ENCODE measurements around the gene TRIM34. TPM values are rescaled to one million over a fixed set of nuclear protein-coding genes. Genes with fewer than 3 reads are reported as not detected.

The TRIM34 gene
- total RNA-seq, 1 donor, result 8.3 TPM

DNA sequence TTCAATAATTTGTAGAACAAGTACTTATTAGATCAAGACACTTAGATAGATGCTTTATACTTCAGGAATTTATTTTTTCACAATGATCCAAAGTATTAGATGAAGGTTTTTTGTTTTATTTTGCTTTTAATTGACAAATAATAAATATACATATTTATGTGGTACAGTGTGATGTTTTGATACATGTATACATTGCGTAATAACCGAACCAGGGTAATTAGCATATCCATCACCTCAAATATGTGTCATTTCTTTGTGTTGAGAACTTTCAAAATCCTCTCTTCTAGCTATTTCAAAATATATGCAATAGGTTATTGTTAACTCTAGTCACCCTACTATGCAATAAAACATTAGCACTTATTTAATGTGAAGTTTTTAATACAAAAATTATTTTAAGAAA lies 38.7 kb downstream of the TRIM34 start:
- no peak overlapping the region for H2AFZ ChIP-seq (ENCODE audit: low read length)
- no peak overlapping the region for H3K27ac ChIP-seq (ENCODE audit: low read depth, low read length)
- no peak for TF ChIP-seq CTCF (IDR thresholded peaks at IDR 0.05; ENCODE audit: extremely low read depth, low read depth, low read length)
- no peaks in the 10 kb centered on the region for H3K27me3 ChIP-seq (ENCODE audit: insufficient read depth, low read length)
- no peak overlapping the region for H3K4me3 ChIP-seq (ENCODE audit: insufficient read depth, low read length)
- H3K79me2 ChIP-seq (ENCODE audit: insufficient read depth, low read length), result no peaks in the 10 kb centered on the region
- no peak for DNase-seq (ENCODE audit: insufficient read length, low spot score, missing footprints)
- H3K4me2 ChIP-seq (ENCODE audit: insufficient read depth, low read length), result no peak overlapping the region
- no peaks in the 10 kb centered on the region for H4K20me1 ChIP-seq (ENCODE audit: insufficient read depth, low read length)
- peaks cover 44% of the 10 kb centered on the region for H3K36me3 ChIP-seq (ENCODE audit: insufficient read depth, low read length)
- no peaks in the 10 kb centered on the region for H3K9me3 ChIP-seq (ENCODE audit: low read depth, low read length)
- H3K4me1 ChIP-seq (ENCODE audit: insufficient read depth, low read length), result peaks cover 4% of the 10 kb centered on the region

DNA sequence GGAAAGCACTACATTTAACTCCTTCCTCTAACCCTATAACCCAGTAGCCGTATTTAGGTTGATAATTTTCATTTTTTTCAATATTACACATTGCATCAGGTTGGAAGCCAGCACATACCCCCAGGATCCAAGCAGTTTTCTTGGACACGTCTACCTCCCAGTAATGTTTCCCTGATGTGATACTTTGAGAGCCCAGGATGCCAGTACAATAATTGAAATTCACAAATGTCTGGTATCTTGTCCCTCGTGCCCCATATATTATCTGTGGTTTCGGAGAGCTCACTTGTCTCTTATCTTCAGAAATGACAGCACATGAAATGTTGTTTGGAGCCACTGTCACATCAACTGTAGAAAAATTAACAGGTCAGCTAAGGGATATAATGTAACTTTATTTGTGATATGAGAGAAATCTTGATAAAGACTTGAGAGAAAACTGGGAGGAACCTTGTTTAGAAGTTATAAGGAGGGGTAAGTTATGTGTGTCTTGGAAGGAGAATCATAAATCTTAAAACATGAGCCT lies 40.3 kb downstream of the TRIM34 start:
- TF ChIP-seq CTCF (IDR thresholded peaks at IDR 0.05; ENCODE audit: extremely low read depth, low read depth, low read length), result no peak
- H3K4me3 ChIP-seq (ENCODE audit: insufficient read depth, low read length), result no peak overlapping the region
- no peaks in the 10 kb centered on the region for H3K27me3 ChIP-seq (ENCODE audit: insufficient read depth, low read length)
- H3K4me2 ChIP-seq (ENCODE audit: insufficient read depth, low read length), result no peak overlapping the region
- DNase-seq (ENCODE audit: insufficient read length, low spot score, missing footprints), result no peak
- H3K4me1 ChIP-seq (ENCODE audit: insufficient read depth, low read length), result peaks cover 4% of the 10 kb centered on the region
- no peaks in the 10 kb centered on the region for H3K9me3 ChIP-seq (ENCODE audit: low read depth, low read length)
- H3K27ac ChIP-seq (ENCODE audit: low read depth, low read length), result no peak overlapping the region
- peaks cover 57% of the 10 kb centered on the region for H3K36me3 ChIP-seq (ENCODE audit: insufficient read depth, low read length)
- no peaks in the 10 kb centered on the region for H4K20me1 ChIP-seq (ENCODE audit: insufficient read depth, low read length)
- H3K79me2 ChIP-seq (ENCODE audit: insufficient read depth, low read length), result no peaks in the 10 kb centered on the region
- no peak overlapping the region for H2AFZ ChIP-seq (ENCODE audit: low read length)

DNA sequence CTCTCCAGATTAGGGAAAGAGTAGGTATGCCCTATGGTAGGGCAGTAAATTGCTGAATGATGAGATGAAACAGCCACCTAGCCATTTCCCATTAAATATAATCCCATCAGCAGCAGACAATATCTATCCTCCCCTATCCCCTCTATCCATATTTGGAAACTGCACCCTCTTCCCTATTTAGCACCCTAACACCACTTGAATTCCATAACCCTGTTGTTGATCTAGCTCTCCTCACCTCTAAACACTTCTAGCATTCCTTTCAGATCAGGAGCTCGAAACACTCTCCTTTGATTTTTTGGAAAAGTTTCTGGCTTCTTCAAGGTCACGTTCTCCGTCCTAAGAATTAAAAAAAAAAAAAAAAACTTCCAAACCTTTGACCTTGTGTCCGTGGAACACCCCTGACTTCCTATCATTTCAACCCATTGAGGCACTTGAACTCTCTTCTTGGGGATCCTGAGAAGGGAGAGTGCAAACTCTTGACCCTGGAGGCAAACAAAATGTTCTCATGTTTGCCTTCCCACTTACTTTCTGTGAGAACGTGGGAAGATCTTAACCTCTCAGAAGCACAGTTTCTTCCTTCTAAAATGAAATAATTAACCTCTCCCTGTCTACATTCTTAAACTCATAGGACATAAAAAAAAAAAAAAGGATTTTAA lies 41.1 kb downstream of the TRIM34 start:
- Histone ChIP-seq H3K4me1 (ENCODE audit: insufficient read depth, low read length) (peaks cover 7% of the 10 kb centered on the region), H3K27ac (ENCODE audit: low read depth, low read length) (peak overlapping the region; percentile 28), H3K36me3 (ENCODE audit: insufficient read depth, low read length) (peaks cover 64% of the 10 kb centered on the region), H3K4me2 (ENCODE audit: insufficient read depth, low read length) (no peak overlapping the region), H2AFZ (ENCODE audit: low read length) (no peak overlapping the region), H3K9me3 (ENCODE audit: low read depth, low read length) (no peaks in the 10 kb centered on the region), H4K20me1 (ENCODE audit: insufficient read depth, low read length) (no peaks in the 10 kb centered on the region), H3K4me3 (ENCODE audit: insufficient read depth, low read length) (no peak overlapping the region), H3K79me2 (ENCODE audit: insufficient read depth, low read length) (peaks cover 5% of the 10 kb centered on the region), H3K27me3 (ENCODE audit: insufficient read depth, low read length) (no peaks in the 10 kb centered on the region)
- DNase-seq (ENCODE audit: insufficient read length, low spot score, missing footprints), result no peak
- no peak for TF ChIP-seq CTCF (IDR thresholded peaks at IDR 0.05; ENCODE audit: extremely low read depth, low read depth, low read length)

GRCh38 chr11:5666402-5666793 lies 41.6 kb downstream of the TRIM34 start:
- H4K20me1 ChIP-seq (ENCODE audit: insufficient read depth, low read length), result no peaks in the 10 kb centered on the region
- H3K9me3 ChIP-seq (ENCODE audit: low read depth, low read length), result no peaks in the 10 kb centered on the region
- H3K27ac ChIP-seq (ENCODE audit: low read depth, low read length), result peak overlapping the region; percentile 28
- H3K4me3 ChIP-seq (ENCODE audit: insufficient read depth, low read length), result no peak overlapping the region
- peaks cover 66% of the 10 kb centered on the region for H3K36me3 ChIP-seq (ENCODE audit: insufficient read depth, low read length)
- H3K27me3 ChIP-seq (ENCODE audit: insufficient read depth, low read length), result no peaks in the 10 kb centered on the region
- TF ChIP-seq CTCF (IDR thresholded peaks at IDR 0.05; ENCODE audit: extremely low read depth, low read depth, low read length), result no peak
- peaks cover 5% of the 10 kb centered on the region for H3K79me2 ChIP-seq (ENCODE audit: insufficient read depth, low read length)
- H3K4me2 ChIP-seq (ENCODE audit: insufficient read depth, low read length), result no peak overlapping the region
- no peak overlapping the region for H2AFZ ChIP-seq (ENCODE audit: low read length)
- peaks cover 11% of the 10 kb centered on the region for H3K4me1 ChIP-seq (ENCODE audit: insufficient read depth, low read length)
- DNase-seq (ENCODE audit: insufficient read length, low spot score, missing footprints), result no peak
